Activated T-helper 1 cell treated with anti-CD3 and anti-CD28 coated beads, Interleukin-2, amount 50 U/mL, for 16 hours (primary cell): ENCODE measurements around the gene MPG.

Experiments used
- DNase-seq, 2 donors: peaks; one replicate each; pipeline ENCODE4 v3.0.0-alpha.2; 2020; ENCODE audit warnings: low read depth in 1 of 2, low spot score in 1 of 2

Gene MPG

DNA sequence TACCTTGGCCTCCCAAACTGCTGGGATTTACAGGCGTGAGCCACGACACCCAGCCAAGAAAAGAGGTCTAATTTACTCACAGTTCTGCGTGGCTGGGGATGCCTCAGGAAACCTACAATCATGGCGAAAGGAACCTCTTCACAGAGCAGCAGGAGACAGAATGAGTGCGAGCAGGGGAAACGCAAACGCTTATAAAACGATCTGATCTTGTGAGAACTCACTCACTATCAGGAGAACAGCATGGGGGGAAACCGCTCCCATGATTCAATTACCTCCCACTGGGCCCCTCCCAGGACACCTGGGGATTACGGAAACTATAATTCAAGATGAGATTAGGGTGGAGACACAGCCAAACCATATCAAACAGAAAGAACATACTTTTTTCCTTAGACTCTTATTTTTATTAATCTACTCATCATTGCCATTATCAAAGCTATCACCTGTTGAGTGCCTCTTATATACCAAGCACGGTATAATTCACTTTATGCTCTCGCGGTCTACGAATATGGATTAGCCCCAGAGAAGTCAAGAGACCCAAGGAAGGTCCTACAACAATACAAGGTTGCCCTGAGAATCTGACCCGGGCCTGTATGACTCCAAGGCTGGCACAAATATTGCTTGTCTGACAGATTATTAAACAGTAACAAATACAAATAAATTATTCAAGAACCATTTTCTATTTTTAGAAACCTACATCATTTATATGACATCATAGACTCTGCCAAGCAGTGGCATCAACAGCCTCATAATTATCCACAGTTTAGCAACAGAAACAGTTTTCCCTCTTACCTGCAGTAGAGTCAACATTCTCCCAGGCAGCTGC, 27.0 kb upstream of the MPG start:
- DNase-seq, result no peak

DNA sequence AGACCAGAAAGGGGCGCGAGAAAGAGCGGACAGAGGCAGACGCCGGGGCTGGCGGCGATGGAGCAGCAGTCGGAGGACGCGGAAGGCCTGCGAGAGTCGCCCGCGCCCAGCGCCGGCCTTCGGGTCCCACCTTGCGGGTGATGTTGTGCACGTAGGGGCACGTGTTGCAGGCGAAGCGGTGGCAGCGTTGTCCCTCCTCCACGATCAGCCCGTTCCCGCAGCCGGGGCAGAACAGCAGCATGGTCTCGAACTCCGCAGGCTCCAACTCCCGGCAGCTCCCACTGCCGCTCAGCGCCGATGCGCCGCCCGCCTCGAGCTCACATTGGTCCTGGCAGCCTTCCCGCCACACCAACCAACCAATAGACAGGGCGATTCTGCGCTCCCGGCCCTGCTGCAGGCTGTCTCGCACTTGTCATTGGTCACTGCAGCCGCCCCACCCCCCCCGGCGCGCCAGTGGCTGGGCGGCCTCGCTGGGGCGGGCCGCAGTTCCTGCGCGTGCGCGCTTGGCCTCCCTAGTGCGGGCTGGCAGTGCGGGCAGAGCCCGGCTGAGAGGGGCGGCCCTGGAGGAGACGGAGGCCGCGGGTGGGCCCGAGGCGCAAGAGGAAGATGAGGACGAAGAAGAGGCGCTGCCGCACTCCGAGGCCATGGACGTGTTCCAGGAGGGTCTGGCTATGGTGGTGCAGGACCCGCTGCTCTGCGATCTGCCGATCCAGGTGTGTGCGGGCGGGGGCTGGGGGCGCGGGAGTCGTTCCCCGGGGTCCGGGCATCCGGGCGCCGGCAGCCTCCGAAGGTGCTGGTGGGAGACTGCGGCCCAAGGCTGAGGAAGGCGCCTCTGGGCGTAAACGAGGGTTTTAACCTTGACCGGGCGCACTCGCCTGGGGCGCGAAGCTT, 24.4 kb upstream of the MPG start, which contains the start of the genes POLR3K and SNRNP25:
Gene POLR3K, minus strand, starts transcription at position 263 of the 891 bp plus-strand sequence. Its CDS starts 22 bp downstream, at position 241.
Gene SNRNP25, plus strand, starts transcription at position 483 of the 891 bp plus-strand sequence. Its CDS starts 189 bp downstream, at position 672.
- peak; percentile 95 to 96 for DNase-seq

DNA sequence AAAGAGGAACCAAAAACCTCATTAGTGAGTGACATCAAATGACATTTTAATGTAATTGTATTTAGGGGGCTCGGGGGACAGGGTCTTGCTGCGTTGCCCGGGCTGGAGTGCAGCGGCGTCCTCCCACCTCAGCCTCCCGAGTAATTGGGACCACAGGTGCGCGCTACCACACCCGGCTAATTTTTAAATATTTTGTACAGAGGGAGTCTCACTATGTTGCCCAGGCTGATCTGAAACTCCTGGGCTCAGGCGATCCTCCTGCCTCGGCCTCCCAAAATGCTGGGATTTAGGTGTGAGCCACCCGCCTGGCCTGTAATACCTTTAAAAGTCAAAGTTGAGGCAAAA, 23.8 kb upstream of the MPG start:
- DNase-seq, result no peak

DNA sequence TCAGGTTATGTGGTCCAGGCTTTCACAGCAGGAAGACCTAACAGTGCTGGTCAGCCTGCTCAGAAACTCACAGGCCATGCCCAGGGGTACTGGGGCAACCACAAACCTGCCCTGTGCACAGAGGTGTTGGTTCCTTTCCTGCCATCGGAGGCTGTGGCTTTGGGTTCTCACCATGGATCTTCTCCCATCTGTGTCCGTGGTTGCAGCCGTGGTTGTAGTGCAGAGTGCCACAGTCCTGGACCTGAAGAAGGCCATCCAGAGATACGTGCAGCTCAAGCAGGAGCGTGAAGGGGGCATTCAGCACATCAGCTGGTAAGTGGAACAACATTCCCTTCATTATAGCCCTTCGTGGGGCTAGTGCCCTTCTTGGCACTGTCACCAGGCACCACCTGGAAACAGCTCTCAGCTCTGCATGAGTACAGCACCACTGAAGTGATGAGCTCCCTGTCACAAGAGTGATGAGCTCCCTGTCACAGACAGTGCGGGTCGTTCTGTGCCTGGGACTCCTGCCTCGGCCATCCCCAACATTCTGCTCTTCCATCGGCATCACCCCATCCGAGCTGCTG, 22.4 kb upstream of the MPG start:
- no peak for DNase-seq

DNA sequence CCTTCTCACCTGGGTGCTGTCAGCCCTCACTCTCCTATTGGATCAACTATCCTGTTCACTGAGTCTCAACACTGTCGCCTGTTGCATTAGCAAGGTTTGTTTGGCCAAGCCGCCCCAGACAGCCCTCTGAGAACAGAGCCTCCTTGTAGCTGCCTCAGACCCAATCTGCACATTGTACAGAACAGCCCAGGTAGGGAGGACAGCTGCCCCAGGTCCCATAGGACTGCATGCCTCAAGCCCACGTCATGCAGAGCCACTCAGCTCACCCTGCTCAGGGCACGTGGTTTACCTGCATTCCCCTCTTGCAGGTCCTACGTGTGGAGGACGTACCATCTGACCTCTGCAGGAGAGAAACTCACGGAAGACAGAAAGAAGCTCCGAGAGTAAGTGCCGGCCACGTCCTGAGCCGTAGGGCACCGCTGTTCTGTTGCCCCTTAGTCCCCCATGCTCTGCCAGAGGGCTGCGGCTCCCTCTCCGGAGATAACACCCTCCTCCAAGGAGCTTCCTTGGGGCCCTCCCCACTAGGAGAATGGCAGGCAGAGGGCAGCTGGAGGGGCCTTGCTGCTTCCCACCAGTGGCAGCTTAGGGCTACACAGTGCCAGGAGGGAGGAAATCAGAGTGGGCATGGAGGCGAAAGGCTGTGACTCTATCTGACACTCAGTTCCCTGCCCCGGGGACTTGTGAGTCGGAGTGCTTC, 21.6 kb upstream of the MPG start:
- no peak for DNase-seq

DNA sequence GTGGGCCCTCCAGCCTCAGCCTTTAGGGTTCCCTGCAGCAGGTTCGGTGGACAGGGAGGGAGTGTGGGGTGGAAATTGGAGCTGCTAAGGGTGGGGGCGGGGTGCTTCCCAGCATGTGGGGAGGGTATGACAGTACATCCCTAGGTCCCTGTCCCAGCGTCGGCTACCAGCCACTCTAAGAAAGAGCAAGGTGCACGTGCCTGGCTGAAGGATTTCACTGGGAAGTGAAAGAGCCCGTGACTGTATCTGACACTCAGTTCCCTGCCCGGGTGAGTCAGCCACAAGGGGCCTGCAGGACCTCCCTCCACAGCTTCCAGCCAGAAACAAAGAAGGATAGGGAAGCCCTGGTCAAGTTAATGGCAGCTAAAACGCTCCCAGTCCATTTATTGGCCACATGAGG, 20.3 kb upstream of the MPG start:
- DNase-seq, result no peak

DNA sequence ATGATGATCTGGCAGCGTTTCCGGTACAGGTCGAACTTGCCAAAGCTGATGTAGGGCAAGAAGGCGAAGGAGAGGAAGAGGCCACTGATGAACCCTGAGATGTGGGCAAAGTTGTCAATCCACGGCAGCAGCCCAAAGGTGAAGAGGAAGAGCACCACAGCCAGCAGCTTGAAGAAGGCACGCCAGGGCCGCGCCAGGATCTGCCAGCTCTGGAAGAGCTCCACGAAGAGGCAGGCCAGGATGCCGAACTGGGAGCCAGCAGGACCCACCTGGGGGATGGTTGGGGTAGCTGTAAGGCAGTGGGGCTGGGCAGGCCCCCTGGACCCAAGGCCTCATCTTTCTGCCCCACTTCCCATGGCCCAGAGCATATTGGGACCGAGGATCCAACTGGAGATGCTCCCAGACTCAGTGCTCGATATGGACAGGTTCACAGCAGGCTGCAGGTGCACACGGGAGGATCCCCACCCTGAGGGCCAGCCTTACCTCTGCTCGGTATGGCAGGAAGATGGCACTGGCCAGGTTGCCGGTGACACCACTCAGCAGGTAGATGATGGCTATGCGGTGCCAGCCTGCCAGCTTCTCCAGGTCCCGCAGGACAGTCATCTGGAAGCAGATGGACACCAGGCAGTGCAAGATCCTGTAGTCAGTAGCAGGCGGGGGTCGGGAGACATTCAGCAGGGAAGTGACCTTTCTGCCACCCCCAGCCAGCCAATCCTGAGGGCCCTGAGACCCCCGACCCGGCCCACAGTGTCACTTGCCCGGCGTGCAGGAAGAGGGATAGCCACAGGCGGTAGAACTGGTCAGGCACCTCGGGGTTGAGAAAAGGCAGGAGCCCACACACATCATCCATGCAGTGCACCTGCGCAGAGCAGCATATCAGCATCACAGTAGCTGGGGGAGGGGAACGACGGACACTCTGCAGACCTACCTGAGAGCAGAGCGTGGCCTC, 19.3 kb upstream of the MPG start:
- DNase-seq, result no peak

DNA sequence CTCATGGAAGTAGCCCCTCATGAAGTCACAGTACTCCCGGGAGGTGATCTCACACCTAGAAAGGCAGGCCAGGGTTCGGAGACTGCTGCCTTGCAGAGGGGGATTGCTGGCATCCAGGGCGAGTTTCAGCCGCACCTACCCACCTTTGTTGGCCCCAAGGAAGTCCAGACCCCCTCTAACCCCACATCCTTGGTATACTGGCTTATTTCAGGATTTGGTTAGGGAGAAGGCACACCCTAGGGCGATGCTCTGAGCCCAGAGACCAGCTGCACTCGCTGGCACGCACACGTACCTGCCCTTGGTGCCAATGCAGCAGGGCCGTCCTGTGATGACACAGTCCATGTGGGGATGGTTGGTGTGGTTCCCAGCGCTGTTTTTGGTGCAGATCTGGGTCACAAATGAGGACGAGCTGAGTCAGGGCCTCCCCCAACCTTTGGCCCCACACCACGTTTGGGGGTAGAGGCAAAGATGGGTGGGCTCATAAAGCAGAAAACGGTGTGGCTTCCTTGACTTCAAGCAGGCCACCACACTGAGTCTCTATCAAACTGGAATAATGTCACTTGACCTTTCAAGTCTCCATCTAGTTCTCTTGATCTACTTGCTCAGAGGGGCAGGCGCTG, 18.5 kb upstream of the MPG start:
- no peak for DNase-seq

DNA sequence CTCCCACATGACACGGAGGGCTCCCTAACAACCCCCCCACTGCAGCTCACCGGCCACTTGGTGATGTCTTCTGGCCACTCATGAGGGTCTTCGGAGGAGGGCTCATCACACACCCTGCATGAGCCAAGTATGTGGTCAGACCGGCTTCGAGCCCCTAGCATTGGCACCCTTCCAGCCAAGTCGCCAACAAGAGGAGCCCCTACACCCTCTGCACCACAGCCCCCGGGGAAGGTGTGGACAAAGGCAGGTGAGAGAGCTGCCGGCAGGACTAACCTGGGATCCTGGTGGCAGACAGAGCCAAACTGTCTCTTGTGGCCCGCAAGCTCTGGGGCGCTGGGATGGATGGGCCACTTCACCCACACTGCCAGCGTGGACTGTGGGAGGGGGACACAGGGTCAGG, 17.9 kb upstream of the MPG start:
- no peak for DNase-seq

DNA sequence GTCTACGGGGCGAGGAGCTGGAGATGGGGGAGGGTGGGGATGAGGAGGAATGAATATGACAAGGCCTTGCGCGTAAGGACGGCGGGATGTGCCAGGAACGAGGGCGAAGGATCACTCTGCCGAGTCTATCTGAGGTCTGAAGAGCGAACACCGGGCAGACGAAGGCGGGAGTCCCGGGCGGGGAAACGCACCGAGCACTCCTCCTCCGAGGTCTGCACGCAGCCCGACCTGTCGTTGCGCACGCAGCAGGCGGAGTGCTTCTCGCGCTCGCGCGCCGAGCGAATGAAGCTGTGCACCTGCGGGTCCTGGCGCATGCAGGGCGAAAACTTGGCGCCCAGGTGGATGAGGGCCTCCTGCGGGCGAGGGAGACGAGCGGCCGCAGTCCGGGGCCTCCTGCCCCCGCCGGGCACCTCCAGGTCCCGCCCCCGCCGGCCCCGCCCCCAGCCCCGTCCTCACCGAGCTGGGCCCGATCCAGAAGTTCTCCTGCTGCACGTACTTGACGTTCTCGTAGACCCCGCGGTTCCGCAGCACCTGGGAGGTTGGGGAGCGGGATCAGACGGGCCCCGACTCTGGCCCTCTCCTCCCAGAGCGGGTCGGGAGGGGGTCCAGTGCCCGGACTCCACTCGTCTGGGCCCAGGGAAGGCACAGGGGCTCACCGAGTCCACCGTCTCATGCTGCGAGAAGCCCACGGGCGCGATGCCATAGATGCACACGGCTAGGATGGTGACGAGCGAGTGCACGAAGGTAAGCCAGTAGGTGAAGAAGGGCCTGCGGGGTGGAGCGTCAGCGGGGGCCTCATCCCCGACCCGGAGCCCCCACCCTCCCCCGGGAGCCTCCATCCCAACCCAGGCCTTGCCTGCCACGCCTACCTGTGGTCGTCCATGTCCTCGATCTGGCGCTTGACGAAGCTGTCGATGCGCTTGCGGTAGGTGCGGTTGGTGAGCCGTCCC, 16.8 kb upstream of the MPG start:
- DNase-seq, result no peak

DNA sequence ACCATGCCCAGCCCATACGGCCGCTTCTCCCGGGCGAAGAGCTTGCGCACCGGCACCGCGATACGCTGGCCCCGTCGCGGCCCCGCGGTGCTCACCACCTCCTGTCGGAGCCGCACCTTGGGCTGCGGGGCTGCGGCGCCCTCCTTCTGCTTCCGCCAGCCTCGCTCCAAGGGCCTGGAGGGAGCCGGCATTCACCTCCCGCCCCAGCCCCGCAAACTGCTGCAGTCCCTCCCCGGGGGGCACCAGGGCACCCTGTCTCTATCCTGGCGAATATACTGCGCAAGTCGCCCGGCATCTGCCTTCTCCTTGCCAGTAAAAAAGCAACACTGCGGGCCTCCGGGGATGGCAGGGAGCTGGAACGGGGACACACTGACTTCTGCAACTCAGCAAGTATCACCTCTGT, 16.1 kb upstream of the MPG start:
- no peak for DNase-seq

DNA sequence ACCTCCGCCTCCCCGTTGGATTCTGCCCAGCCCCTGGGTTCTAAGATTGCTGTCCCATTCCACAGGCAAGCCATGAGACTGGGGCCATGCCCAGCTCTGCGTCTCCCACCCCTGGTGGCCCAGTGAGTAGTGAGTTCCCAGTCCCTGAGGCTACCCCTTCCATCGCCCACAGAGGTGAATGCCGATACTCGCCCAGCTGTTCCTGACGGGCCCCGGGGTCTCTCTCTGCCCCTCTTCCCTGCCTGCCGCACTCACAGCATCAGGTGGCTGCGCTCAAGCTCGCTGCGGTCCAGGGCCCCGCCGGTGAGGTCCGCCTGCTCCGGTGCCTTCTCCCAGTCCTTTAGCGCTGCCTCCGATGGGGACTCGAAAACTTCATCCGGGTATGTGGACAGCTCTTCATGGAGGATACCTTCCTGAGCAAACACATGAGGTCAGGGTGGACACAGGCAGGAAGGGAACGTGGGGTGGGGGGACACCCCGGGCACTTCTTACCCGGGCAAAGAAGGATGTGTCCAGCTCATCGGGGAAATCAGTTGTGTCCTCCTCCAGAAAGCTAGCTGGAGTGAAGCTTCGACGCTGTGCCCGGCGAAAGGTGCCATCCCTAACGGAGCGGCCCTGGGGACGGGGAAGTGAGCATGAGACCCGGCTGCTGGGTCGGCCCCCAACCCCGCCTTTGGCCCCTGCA, 15.6 kb upstream of the MPG start:
- no peak for DNase-seq

DNA sequence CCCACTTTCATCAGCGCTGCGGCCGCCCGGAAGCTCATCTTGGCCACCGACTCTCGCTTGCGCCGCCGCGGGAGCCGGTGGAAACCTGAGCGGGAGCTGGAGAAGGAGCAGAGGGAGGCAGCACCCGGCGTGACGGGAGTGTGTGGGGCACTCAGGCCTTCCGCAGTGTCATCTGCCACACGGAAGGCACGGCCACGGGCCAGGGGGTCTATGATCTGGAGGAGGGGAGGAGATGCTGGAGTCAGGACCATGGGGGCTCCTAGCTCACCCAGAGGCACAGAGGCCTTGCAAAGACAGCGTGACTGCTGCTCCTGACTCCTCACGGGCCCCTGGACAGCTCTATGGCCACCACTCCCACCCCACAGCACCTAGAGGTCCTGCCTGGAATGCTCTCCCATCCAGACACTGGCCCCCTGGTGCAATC, 15.0 kb upstream of the MPG start:
- DNase-seq, result no peak

DNA sequence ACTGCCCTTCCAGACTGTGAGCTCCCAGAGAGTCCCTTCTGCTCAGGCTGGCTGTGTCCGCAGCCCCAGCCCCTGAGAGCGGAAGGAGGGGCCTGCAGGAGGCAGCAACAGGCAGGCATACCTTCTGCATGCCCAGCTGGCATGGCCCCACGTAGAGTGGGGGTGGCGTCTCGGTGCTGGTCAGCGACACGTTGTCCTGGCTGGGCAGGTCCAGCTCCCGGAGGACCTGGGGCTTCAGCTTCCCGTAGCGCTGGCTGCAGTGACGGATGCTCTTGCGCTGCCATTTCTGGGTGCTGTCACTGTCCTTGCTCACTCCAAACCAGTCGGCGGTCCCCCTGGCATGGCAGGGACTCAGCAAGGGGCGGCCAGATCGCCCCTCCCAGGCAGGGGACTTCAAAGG, 14.6 kb upstream of the MPG start:
- DNase-seq, result no peak

DNA sequence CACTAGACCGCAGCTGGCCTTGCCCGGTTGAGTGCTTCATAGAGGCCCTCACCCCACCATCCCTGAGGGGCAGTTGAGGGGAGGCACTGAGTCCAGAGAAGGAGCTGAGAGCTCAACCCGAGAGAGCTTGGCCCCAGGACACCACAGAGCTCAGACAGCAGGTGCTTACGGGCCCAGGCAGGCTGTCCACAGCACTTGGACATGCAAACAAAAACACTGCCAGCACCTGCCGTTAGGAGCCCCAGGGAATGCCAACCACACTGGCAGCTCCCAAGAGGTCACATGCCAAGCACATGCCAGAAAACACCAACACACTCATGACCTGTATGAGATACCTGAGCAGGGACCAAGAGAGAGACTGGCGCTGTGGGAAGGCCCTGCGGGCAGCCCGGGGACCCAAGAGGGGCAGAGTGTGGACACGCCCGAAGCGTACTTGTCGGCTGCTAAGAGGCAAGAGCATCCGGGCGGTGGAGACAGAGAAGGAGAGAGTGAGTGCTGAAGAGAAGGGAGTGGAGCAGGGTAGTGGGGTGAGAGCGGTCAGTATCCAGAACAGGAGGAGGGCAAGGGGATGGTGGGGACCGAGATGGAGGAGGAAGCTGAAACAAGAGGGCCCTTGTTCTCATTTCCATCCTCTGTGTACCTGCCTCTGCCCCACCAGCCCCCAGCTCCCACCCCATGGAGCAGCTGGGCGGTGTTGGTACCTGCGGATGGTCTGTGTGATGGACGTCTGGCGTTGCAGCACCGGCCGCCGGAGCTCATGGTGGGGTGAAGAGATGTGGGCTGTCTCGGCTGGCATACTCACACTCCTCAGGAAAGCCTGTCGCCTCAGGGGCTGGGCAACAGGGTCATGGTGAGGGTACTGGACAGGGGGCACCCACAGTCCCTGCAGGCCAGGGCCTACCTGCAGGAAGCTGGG, 13.8 kb upstream of the MPG start:
- no peak for DNase-seq

DNA sequence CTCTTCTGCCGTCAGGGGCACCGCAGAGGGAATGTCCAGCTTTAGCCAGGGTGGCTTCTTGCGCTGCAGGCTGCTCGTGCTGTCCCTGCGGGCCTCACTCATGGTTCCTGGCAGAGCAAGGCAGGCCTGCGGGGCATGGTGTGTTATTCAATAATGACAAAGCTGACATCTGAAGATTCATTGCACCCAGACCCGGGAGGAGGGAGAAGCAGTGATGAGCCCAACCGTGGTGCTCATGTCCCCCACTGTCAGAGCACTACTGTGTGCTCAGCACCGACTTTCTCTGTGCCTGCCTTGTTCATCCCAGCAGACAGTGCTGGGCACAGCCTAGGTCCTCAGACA, 13.1 kb upstream of the MPG start:
- no peak for DNase-seq

DNA sequence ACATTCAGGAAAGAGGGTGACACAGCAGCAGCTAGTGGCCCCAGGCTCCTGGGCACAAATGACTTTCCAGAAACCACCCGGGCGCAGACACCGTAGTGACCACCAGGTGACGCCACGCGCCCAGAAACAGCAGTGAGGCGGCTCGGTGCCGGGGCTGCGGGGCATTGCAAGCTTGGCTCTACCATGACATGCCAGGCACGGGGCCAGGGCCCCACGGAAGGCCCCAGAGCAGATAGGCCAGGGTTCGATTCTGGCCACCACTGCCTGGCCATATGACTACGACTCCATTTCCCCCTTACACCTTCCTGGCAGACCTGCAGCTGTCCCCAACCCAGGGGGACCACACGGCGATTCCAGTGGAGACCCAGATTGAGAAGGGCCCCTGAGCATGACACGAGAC, 12.3 kb upstream of the MPG start:
- DNase-seq, result peak; percentile 72 to 74
